Measurements from ENCODE around the gene C20orf204. TPM values are rescaled to one million over a fixed set of nuclear protein-coding genes. Genes with fewer than 3 reads are reported as not detected.
A peak's percentile ranks its signal among the peaks of the same experiment; 100 is the strongest.

The C20orf204 gene
- total RNA-seq, 2 donors from 2014 or later = 0.29 to 3.3 TPM

GRCh38 chr20:64082126-64082731, 46.2 kb downstream of the C20orf204 start:
- H3K9me3 ChIP-seq = no peaks in the 10 kb centered on the region
- TF ChIP-seq, protein P1, sequence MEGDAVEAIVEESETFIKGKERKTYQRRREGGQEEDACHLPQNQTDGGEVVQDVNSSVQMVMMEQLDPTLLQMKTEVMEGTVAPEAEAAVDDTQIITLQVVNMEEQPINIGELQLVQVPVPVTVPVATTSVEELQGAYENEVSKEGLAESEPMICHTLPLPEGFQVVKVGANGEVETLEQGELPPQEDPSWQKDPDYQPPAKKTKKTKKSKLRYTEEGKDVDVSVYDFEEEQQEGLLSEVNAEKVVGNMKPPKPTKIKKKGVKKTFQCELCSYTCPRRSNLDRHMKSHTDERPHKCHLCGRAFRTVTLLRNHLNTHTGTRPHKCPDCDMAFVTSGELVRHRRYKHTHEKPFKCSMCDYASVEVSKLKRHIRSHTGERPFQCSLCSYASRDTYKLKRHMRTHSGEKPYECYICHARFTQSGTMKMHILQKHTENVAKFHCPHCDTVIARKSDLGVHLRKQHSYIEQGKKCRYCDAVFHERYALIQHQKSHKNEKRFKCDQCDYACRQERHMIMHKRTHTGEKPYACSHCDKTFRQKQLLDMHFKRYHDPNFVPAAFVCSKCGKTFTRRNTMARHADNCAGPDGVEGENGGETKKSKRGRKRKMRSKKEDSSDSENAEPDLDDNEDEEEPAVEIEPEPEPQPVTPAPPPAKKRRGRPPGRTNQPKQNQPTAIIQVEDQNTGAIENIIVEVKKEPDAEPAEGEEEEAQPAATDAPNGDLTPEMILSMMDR (IDR thresholded peaks at IDR 0.05) = no peak
- DNase-seq = no peak

GRCh38 chr20:64082820-64083377, 46.9 kb downstream of the C20orf204 start:
- Histone ChIP-seq H3K4me3 (peak overlapping the region; percentile 44), H3K27ac (no peak overlapping the region)

More at GRCh38 chr20:64082126-64082731, 46.2 kb downstream of the C20orf204 start:
- Histone ChIP-seq H3K4me1 (peaks cover 3% of the 10 kb centered on the region), H3K27ac (no peak overlapping the region), H3K36me3 (no peaks in the 10 kb centered on the region), H3K9ac (ENCODE audit: low read depth in 2 of 2, low read length in 2 of 2) (no peak overlapping the region), H3K27me3 (peaks cover 19% of the 10 kb centered on the region), H3K4me3 (no peak overlapping the region)
- intact Hi-C loops (cut with DNase I) = no loop called here

GRCh38 chr20:64083378-64083803, 47.4 kb downstream of the C20orf204 start:
- H3K36me3 ChIP-seq = no peaks in the 10 kb centered on the region
- TF ChIP-seq, protein P1 (IDR thresholded peaks at IDR 0.05) = peak; percentile 37
- peak; percentile 60 for DNase-seq
- H3K4me1 ChIP-seq = peaks cover 3% of the 10 kb centered on the region
- H3K9me3 ChIP-seq = no peaks in the 10 kb centered on the region
- H3K27me3 ChIP-seq = peaks cover 19% of the 10 kb centered on the region
- peak overlapping the region; percentile 44 for H3K4me3 ChIP-seq
- H3K9ac ChIP-seq (ENCODE audit: low read depth in 2 of 2, low read length in 2 of 2) = peak overlapping the region in 1 of 2 donors; percentile 35
- intact Hi-C loops (cut with DNase I) = no loop called here
- no peak overlapping the region for H3K27ac ChIP-seq

More at GRCh38 chr20:64082820-64083377, 46.9 kb downstream of the C20orf204 start:
- intact Hi-C loops (cut with DNase I) = no loop called here
- TF ChIP-seq, protein P1 (IDR thresholded peaks at IDR 0.05) = no peak
- Histone ChIP-seq H3K9ac (ENCODE audit: low read depth in 2 of 2, low read length in 2 of 2) (peak overlapping the region; percentile 12 to 35), H3K4me1 (peaks cover 3% of the 10 kb centered on the region), H3K36me3 (no peaks in the 10 kb centered on the region), H3K27me3 (peaks cover 19% of the 10 kb centered on the region), H3K9me3 (no peaks in the 10 kb centered on the region)
- no peak for DNase-seq

DNA sequence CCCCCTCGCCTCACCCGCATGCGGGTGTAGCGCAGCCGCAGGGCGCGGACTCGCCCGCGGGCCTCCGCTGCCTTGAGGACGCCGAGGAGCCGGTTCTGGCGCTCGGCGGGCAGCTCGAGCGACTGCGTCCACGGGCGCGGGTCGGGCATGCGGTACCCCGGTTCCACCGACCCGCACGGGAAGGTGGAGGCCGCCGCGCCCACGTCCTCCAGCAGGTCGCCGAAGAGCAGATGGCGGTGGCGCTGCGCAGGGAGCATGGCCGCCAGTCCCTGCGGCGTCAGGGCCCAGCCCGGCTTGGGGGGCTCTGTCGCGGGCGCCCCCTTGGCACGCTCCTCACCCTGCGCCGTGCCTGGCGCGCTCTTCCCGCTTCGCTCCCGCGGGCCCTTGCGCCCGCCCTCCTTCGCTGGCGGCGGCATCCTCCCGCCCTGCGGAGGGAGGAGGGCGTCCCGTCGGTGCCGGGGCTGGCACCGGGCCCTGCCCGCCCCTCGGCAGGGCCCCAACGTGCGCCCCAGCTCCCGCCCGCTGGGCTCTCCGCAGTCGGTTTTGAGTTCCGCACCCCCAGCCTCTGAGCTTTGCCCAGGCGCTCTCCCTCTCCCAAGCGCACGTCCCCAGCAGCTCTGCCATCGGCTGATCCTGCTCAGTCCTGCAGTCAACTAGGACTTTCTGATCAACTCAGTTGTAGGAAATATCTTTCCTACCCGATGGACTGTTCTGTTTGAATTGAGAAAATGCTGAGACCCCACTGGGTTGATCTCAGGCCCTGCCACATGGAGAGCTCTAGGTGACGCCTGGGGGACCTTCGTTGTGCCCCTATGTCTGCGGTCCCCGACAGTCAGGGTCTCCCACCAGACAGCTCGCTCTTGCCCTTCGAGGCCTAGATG, 48.1 kb downstream of the C20orf204 start, which contains the start of gene LKAAEAR1:
Gene LKAAEAR1 (minus strand): TSS at position 595 of the 881 bp plus-strand sequence. CDS start 179 bp downstream, at position 416.
- no peak within 1 kb of the TSS for H3K27ac ChIP-seq
- intact Hi-C loops (cut with DNase I) = no loop called here

More for the DNA sequence above, 48.1 kb downstream of the C20orf204 start, which contains the start of gene LKAAEAR1:
- peak within 1 kb of the TSS; percentile 44 for H3K4me3 ChIP-seq
- H3K9me3 ChIP-seq = no peaks in the 10 kb centered on the region
- no peaks in the 10 kb centered on the region for H3K36me3 ChIP-seq
- peaks cover 19% of the 10 kb centered on the region for H3K27me3 ChIP-seq
- peaks cover 3% of the 10 kb centered on the region for H3K4me1 ChIP-seq
- DNase-seq = no peak
- TF ChIP-seq, protein P1 (IDR thresholded peaks at IDR 0.05) = no peak
- H3K9ac ChIP-seq (ENCODE audit: low read depth in 2 of 2, low read length in 2 of 2) = peak within 1 kb of the TSS in 1 of 2 donors; percentile 35

Measured in colonic mucosa (tissue), 4 donors.